H1 (cell line): ENCODE measurements around the gene FKBP10. TPM values are rescaled to one million over a fixed set of nuclear protein-coding genes. Genes with fewer than 3 reads are reported as not detected.

ENCODE experiments used
- EP300 ChIP-seq, 2 experiments: IDR thresholded peaks; 1 replicate in 1 of 2; 2 replicates in 1 of 2; pipeline ENCODE4 v1.6.1; 2011 to 2012; ENCODE audit warnings: low read depth in 2 of 2, low read length in 2 of 2, mild to moderate bottlenecking in 2 of 2, borderline replicate concordance in 1 of 2, inconsistent platforms in 1 of 2, moderate library complexity in 1 of 2
- FOSL1 ChIP-seq: IDR thresholded peaks from 2 replicates; pipeline ENCODE4 v1.6.1; 2011; ENCODE audit warnings: mild to moderate bottlenecking, low read depth, low read length, moderate library complexity; ENCODE audit not compliant: insufficient read depth
- RBBP5 ChIP-seq: IDR thresholded peaks from 2 replicates; pipeline ENCODE4 v1.7.1; 2012; ENCODE audit warnings: low read depth, mild to moderate bottlenecking, inconsistent platforms, low read length, moderate library complexity, borderline replicate concordance
- RXRA ChIP-seq: IDR thresholded peaks from 2 replicates; pipeline ENCODE4 v1.6.1; 2011; ENCODE audit warnings: low read depth, mild to moderate bottlenecking, low read length, moderate library complexity; ENCODE audit not compliant: insufficient read depth
- SP1 ChIP-seq: IDR thresholded peaks from 2 replicates; pipeline ENCODE4 v1.6.1; 2011; ENCODE audit warnings: low read depth, low read length
- YY1 ChIP-seq: IDR thresholded peaks from 2 replicates; pipeline ENCODE4 v1.6.1; 2011; ENCODE audit warnings: low read depth, mild to moderate bottlenecking, low read length
- polyA plus RNA-seq, 7 experiments: library from polyadenylated mRNA; depleted of rRNA in 3 of 7; stranded (reverse) in 5 of 7; unstranded in 2 of 7; fragments of >200 nt in 5 of 7; fragments of 200-250 nt in 2 of 7; gene quantifications; 1 replicate in 5 of 7; 2 replicates in 1 of 7; 4 replicates in 1 of 7; pipeline versions ENCODE4 v1.2.1 to v1.2.3, GENCODE V29; 2011 to 2013; ENCODE audit warnings: missing spikeins in 2 of 7, mixed read lengths in 2 of 7
- total RNA-seq: library from RNA; stranded (reverse); fragmentation: NEBNext Ultra II Directional; extraction: Animal tissue kit (Norgen Biotek cat#: 25700); gene quantifications from 2 replicates; pipeline ENCODE4 v1.2.1, GENCODE V29; 2021

The FKBP10 gene
- total and polyA plus RNA-seq, 2 of the 8 experiments (the other 6 are each of a cell fraction or from before 2014, with no cell fraction given), result 173 to 283 TPM

GRCh38 chr17:41868568-41868967, 55.8 kb downstream of the FKBP10 start (continued):
- no peak for TF ChIP-seq EP300 (IDR thresholded peaks at IDR 0.05; ENCODE audit: borderline replicate concordance in 1 of 2, low read depth in 2 of 2, low read length in 2 of 2)
- TF ChIP-seq RBBP5, result no peak
- TF ChIP-seq RXRA, result no peak
- TF ChIP-seq SP1, result no peak
- no peak for TF ChIP-seq FOSL1
- TF ChIP-seq YY1, result no peak
- TF ChIP-seq, all 59 proteins: peak for 0
